Endometrial microvascular endothelial cells (primary cell): Measurements from ENCODE around the gene FLT1. TPM values are rescaled to one million over a fixed set of nuclear protein-coding genes. Genes with fewer than 3 reads are reported as not detected.

Experiments used
- in situ Hi-C: cut with HindIII; loops from 2 replicates; pipeline ENCODE4 v1.10.0; 2017; ENCODE audit warnings: low sequenced_read_pairs, low pct_unique_long_range_greater_than_20kb; ENCODE audit errors: inconsistent ontology term
- total RNA-seq: library from RNA; depleted of rRNA; stranded (reverse); fragments of >200 nt; gene quantifications from one replicate; pipeline ENCODE4 v1.2.3, GENCODE V29; 2015; ENCODE audit errors: inconsistent ontology term

The FLT1 gene
- total RNA-seq, 1 donor from 2014 or later = 27.7 TPM

- in situ Hi-C loops = no loop called here
Measured at GRCh38 chr13:28473044-28473443, 21.9 kb downstream of the FLT1 start.

DNA sequence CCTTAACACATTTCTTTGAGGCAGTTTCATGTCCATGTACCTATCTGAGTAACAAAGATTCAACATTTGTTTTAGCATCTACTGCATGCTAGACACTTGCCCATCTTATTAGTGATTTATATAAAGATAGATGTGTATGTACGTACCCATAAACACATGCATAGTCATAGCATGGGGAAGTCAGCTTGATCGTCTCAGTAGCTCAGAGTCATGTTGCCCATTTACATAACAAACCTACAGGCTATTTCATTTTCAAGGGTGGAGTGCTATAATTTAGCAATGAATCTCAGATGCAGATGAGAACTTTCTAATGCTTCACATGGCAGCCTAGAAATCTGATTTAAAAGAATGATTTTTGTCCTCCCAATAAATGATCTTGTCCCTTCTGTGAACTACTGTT, 23.5 kb downstream of the FLT1 start:
- in situ Hi-C loops = no loop called here

- in situ Hi-C loops = no loop called here
Measured at GRCh38 chr13:28470296-28470695, 24.6 kb downstream of the FLT1 start.

DNA sequence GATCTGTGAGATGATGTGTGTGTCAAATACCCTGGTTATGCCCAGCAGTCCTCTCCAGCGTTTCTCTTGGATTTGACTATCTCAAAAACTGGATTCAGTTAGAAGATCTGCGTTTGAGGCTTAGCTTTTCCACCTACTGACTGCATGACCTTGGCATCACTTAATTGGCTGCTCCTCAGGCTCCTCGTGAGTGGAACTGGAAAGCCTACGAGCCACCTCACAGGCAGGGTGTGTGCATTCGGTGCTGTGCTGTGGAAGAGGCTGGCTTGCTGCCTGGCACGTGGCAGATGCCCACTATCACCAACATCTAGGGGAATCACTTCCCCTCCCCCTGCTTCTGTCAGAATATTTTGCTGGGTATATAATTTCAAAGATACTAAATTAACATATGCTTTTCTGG, 25.6 kb downstream of the FLT1 start:
- in situ Hi-C loops = no loop called here

DNA sequence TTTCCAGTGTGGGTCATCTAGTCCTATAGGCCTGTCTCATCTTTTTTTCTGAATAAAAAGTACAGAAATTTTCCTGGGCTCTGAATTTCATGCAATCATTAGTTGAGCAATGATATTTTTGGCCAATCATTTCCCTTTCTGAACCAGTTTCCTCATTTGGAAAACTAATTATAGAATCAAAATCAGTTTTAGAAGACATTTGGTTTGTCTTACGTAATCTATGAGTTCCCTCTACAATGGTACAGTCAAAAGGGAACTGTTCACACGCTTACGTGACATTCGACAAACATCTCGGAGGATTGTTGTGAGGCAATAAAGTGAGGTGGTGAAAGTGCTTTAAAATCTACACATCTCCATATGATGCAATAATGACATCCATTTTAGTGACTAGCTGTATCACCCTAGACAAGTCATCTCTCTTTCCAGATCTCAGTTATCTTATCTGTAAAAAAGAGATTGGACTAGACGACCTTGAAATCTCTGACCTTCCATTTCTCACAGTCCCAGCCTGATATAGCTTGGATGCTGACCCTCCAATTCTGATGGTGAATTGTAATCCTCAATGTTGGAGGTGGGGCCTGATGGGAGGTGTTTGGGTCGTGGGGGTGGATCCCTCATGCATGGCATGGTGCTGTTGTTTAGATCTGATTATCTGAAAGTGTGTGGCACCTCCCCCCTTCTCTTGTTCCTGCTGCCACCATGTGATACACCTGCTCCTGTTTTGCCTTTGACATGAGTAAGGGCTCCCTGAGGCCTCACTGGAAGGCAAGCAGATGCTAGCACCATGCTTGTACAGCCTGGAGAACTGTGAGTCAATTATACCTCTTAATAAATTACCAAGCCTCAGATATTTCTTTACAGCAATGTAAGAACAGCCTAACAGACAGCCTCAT, 26.7 kb downstream of the FLT1 start:
- in situ Hi-C loops = no loop called here

- in situ Hi-C loops = no loop called here
Measured at GRCh38 chr13:28467034-28467433, 27.9 kb downstream of the FLT1 start.

GRCh38 chr13:28466151-28466550, 28.8 kb downstream of the FLT1 start:
- in situ Hi-C loops = no loop called here

GRCh38 chr13:28464861-28465460, 30.0 kb downstream of the FLT1 start:
- in situ Hi-C loops = no loop called here

DNA sequence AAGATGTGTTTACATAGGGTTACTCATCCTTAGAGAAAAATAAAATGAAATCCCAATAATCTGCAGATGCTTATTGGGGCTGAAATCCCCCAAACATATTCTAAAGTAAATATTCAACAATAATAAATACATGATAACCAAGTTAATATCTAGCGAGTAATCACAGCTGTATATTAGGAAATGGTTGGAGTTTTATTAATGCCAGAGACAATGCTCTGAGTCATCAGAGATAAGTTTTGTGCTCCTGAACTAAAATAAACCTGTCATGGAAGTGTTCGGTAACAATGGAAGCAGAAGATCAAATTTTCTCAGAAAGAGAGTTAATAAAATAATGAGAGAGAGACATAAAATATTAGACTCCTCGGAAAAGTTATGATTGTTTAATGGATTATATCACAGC, 31.4 kb downstream of the FLT1 start:
- in situ Hi-C loops = no loop called here

DNA sequence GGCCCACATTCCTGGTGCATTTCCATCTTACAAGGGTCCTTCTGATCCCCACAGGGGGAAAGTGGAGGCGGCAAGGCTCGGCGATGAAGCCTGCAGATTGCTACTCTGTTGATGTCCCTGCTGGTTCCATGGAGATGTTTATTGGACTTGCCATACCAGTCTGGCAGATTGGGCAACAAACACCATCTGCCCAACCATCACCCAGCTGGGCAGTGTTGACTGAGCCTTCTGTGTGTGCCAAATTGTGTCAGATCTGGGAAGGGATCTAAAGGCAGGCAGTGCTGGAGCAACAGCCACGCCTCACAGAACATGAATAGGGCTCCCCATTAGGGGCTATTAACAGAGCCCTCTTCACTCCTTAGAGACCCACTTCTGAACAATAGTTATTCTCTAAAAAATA, 35.0 kb downstream of the FLT1 start:
- in situ Hi-C loops = no loop called here

GRCh38 chr13:28458608-28459007, 36.3 kb downstream of the FLT1 start:
- in situ Hi-C loops = no loop called here

GRCh38 chr13:28458051-28458450, 36.9 kb downstream of the FLT1 start:
- in situ Hi-C loops = no loop called here

GRCh38 chr13:28457521-28457920, 37.4 kb downstream of the FLT1 start:
- in situ Hi-C loops = no loop called here

- in situ Hi-C loops = no loop called here
Measured at GRCh38 chr13:28455580-28456194, 39.2 kb downstream of the FLT1 start.

DNA sequence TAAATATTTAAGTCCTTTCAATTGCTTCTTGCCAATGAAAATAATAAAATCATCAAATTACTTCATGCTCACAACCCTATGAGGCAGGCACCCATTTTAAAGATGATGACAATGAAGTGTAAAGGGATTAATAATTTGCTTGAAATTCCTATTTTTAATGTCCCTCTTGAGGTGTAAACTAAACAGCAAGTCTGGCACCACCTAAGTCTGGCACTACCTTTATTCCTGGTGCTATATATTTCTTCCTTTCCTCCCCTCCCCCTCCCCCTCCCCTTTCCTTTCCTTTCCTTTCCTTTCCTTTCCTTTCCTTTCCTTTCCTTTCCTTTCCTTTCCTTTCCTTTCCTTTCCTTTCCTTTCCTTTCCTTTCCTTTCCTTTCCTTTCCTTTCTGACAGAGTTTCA, 42.2 kb downstream of the FLT1 start:
- in situ Hi-C loops = loop anchor here (5.0 kb wide), 2 partner anchors 40 to 55 kb away; no protein-coding TSS in a partner anchor

- in situ Hi-C loops = loop anchor here (5.0 kb wide), 2 partner anchors 41 to 54 kb away; no protein-coding TSS in a partner anchor
Measured at GRCh38 chr13:28451482-28452217, 43.3 kb downstream of the FLT1 start.

DNA sequence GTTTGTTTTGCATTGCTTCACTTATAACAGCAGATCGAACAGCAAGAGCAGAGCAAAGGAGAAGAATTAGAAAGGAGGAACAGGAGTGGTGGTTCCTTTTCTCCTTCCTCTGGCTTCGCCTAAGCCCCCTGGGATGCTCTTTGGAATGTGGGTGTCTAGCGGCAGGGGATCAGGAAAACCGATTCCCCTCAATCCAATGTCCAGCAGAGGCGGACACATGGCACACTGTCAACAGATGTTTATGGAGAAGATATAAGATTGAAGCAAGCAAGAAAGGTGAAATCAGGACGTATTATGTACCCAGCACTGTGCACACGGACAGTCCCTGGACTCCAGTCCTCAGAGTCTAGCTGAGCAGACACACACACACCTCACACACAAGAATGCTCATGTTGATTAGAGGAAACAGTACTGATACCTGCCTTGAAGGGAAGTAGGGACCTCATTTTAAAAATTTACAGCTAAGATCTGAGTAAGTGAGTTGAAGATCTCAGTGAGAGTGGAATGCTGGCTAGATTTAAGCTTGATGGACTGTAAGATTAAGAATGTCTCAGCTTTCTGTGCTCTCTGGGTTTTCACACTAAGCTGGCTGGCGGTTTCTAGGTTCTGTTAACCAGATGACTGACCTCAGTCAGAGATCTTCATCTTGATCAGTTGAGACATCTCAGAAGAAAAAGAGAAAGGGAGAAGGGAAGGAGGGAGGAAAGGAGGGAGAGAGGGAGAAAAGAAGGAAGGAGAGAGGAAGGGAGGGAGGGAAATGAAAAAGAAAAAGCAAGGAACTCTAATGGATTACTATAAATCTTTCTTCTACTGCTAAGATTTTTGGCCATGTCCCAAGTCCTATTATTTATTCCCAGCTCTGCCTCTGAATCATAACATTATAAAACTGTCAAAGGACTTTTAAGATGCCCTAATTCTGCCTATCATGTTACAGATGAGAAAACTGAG, 44.8 kb downstream of the FLT1 start:
- in situ Hi-C loops = loop anchor here (5.0 kb wide), 2 partner anchors 42 to 53 kb away; no protein-coding TSS in a partner anchor

- in situ Hi-C loops = no loop called here
Measured at GRCh38 chr13:28448651-28449358, 46.1 kb downstream of the FLT1 start.
